ELF-1 (cell line): ENCODE results near the gene OTOS.
A peak's percentile ranks its signal among the peaks of the same experiment; 100 is the strongest.

Source experiments
- DNase-seq: peaks from one replicate; pipeline ENCODE4 v3.0.0-alpha.2; 2016; ENCODE audit warnings: low read depth, low spot score

The OTOS gene

GRCh38 chr2:240136671-240137292 is 3.7 kb downstream of the OTOS start:
- DNase-seq = no peak

DNA sequence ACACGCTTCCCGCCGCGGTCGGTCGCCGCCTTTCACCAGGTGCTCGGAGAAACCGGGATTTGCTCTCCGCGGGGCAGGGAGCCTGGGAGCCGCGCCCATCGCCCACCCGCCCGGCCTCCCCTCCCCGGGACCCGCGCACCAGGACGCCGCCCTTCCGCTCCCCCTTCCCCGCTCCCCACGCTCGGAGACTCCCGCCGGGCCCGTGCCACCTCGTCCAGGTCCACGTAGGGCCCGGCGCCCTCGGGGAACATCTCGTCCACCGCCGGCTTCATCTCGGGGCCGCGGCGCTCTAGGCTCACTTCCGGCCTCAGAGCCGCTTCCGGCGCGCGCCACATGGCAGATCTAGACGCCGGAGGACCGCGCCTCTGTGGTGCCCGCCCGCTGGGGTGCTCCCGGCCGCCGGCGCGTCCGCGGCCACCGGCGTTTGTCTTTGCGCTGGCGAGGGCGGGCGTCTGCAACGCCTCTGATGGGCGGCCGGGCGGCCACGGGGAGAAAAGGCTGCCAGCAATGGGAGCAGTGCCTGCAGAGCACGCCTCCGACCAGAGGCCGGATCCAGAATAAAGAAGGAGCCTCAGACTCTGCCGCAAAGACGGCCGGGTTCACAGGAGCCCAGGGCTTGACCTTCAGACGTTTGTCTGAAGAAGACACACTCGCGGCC is 4.3 kb downstream of the OTOS start, which contains the start of gene COPS9:
Gene COPS9, minus strand, starts transcription at position 293 of the 658 bp plus-strand sequence. Its CDS starts 21 bp downstream, at position 272.
- DNase-seq = peak; percentile 88

DNA sequence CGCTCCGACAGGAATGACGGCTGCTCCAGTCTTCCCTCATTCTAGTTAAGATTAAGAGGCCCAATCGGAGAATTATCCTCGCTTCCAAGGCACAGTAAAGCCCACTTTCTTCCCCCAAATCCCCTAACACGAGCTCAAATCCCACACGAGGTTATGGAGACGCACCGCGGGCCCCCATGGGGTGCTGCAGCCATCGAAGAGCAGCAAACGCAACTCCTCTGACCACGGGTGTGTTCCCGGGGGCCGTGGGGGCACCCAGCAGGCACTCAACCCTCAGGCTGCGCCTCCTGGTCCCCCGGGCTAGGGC is 4.8 kb downstream of the OTOS start:
- no peak for DNase-seq

DNA sequence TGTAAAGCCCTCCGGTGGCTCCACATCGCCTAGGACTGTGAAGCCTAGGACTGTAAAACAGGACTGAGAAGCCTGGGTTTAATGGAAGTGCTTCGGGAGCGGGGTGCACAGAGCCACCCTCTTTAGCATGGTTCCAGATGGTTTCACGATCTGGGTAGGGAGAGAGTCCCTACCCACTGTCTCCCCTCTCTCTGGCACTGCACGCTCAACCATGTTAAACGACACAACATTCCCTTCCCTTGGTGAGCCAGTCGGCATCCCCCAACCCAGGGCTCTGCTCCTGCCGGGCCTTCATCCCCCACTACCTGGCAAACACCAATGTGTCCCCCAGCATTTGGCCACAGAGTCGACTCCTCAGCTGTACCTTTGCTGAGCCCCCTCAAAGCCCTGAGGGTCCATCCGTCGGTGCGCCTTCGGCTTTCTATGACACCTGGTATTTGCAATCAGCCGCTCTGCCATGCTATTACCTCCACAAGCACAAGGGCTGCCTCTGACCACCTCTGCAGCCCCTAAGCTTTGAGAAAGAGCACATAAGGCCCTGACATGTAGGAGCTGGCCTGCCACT is 5.4 kb downstream of the OTOS start:
- no peak for DNase-seq

GRCh38 chr2:240134466-240134865 is 6.0 kb downstream of the OTOS start:
- no peak for DNase-seq

DNA sequence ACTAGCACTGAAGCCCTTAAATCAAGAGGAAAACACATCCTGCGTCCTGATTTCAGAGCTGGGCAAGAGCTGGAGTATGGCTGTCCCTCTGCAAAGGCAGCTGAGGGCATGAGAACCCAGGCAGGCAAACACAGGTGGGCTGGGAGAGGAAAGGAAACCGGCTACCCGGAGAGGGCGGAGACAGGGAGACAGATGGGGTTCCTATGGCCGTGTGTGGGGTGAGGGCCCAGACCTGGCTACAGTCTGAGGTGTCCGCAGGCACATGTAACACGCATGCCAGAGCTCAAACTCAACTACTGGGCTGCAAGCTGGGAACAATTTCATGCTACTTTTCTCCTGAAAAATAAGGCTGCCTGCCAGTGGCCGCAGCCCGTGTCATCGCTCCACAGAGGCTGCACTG is 7.1 kb downstream of the OTOS start:
- no peak for DNase-seq

- DNase-seq = no peak
Observed at GRCh38 chr2:240132651-240132980, 7.8 kb downstream of the OTOS start.

GRCh38 chr2:240131941-240132650 is 8.4 kb downstream of the OTOS start:
- peak; percentile 24 for DNase-seq

DNA sequence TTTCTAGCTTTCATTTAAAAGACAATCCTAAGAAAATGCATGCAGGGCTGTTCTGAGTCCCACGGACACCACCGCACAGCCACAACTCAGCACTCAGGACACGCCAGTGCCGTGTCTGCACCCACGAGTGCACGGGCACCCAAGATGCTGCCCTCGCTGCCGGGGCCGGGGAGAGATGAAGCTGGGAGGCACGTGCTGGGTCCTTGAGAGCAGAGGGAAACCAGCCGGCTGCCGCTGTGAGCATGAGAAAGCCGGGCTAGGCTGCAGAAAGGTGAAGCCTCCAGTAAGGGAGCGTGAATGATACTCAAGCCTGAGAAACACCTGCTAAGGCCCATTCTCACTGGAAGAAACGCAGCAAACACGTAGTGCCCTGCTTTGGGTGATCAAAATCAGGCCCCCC is 9.2 kb downstream of the OTOS start:
- DNase-seq = no peak

GRCh38 chr2:240130393-240131195 is 9.9 kb downstream of the OTOS start:
- no peak for DNase-seq

DNA sequence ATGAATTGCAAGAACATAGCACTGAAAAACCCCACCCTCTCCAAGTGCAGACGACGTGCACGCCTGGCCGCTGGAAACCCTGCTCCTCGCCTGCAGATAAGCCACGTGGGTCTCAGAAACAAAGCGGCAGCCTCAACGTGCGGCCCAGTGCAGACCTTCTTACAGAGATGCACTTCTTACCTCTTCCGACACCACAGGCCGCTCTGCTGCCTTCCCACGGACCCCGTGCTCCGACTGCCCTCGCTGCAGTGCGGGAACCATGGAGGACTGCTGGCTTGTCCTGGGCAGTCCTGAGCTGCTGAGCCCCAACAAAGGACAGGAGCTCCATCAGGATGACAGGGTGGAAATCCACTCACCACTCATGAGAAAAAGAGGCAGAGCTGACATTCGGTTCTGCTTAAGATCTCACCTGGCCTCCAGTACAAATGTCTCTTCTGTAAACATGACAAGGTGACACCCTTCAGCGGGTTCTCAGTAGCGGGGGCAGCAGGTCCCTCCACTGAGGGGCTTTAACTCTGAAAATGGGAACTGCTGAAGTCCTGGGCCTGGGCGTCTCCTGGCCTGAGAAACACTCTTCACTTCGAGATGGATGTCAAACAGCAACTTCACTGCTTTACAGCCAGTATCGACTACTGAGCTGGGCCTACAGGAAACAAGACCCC is 10.6 kb downstream of the OTOS start:
- no peak for DNase-seq

GRCh38 chr2:240129311-240129710 is 11.1 kb downstream of the OTOS start:
- no peak for DNase-seq

- DNase-seq = no peak
Observed at GRCh38 chr2:240128608-240129145, 11.8 kb downstream of the OTOS start.

DNA sequence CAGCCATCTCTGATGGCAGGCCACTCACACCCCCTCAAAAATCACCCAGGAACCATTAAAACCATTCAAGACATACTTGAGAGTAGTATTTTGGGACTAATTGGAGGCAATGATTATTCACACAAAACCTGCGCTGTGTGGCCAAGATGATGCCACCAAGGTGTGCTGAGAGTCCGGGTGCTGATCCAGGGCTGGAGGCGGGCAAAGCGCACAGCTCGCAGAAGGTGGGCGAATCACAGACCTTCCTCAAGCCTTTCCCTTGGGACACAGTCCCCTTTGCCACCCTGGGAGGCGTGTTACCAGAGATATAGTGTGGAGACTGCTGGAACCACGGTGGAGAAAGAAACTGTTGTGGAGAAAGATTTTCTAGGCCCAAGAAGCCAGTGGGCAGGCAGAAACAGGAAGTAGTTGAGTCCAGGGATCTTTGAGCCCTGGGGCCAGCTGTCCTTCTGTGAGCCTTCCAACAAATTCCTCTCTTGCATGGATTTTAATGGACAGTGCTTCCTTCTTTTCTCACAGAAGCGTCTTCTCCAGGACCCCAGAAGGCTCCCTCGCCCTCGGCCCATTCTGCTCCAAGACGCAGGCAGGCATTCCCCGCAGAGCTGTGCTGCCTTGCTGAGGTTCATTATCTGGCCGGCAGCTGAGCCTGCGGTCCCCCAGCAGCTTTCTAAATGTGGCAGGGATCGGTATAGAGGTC is 12.4 kb downstream of the OTOS start:
- DNase-seq = no peak

- DNase-seq = no peak
Observed at GRCh38 chr2:240127191-240127750, 13.2 kb downstream of the OTOS start.

GRCh38 chr2:240126731-240127130 is 13.7 kb downstream of the OTOS start:
- no peak for DNase-seq

DNA sequence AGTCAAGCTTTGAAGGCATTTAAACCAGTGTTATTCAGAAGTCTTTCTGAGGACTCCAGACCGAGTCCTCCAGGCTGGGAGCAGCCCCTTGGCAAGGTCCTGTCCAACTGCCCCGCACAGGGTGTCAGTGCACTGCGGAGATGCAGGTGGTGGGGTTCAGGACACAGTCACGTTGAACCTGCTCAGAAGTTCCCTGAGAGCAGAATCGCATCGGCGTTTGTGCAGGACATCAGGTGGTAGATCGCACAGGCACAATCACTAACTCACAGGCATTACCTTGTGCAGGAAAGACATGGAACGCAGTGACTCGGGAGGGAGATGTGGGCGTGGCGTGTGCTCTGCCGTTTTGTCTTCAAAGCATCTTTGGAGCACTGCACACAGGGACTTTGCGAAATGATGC is 14.7 kb downstream of the OTOS start:
- no peak for DNase-seq

DNA sequence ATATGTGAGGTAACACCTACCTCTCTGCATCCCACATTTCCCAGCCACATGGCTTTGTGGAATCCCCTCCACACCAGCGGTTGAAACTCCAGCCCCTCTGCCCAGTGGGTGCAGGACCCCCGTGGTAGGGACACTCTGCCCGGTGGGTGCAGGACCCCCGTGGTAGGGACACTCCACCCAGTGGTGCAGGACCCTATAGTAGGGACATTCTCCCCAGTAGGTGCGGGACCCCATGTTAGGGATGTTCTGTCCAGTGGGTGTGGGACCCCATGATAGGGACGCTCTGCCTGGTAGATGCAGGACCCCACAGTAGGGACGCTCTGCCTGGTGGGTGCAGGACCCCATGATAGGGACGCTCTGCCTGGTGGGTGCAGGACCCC is 15.8 kb downstream of the OTOS start:
- DNase-seq = no peak

DNA sequence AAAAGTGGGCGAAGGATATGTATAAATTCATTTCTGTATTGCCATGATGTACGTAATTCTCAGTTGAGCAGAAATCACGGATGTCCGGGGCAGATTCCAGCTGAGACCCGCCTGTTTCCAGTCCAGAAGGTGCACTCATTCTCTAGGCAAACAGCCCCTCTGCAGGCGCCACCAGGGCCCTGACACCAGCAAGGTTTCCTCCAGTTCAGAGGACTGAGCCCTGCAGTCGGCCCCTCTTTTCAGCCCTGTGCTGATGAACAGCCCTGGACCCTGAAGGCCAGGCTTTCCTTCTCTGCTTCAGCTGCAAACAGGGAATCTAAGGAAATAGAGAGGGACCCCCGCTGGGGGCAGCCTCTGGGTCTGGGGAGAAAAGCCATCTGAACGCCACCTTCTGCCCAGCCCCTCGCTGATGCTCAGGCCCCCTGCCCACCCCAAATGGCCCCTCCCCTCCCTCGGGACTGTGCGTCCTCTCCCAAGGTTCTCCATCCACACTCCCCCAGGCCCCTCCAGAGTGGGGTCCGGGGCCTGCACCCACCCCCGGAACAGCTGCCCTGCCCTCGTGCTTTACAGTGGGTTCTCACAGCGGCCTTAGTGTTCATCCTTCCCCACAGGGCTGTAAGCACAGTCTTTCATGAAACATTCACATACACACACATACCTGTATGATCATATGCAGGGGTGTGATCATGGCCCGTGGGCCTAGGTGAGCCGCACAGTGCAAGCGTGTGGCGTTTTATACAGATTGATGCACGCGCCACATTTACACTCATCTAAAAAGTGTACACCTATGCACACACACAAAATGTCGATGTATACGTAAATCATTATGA is 16.4 kb downstream of the OTOS start:
- DNase-seq = no peak
